HepG2 (cell line): ENCODE data around the gene ZC3H18. TPM values are rescaled to one million over a fixed set of nuclear protein-coding genes. Genes with fewer than 3 reads are reported as not detected.

ENCODE experiments used
- ATAC-seq: fragments of 200-7000 bp; cut with Tn5 transposase; 3 replicates; pipeline ENCODE4 v1.9.1; 2020; ENCODE audit warnings: mild to moderate bottlenecking, moderate library complexity
- BruUV-seq: library from RNA; stranded (reverse); fragments of 400-500 nt; replicated peaks from 2 replicates; lab custom pipeline; 2021; lab: Mats Ljungman, UMichigan
- CTCF ChIA-PET: fragments of 300-600 bp; formaldehyde crosslinking; extraction: SDS; loops from one replicate; lab custom pipeline; 2021; ENCODE audit warnings: low total read pairs, inconsistent platforms, low intra/inter-chr PET ratio; lab: Yijun Ruan, JAX
- POLR2A ChIA-PET: fragments of 350-600 bp; sonication (Branson Sonifier 250); formaldehyde crosslinking; loops from one replicate; lab custom pipeline; 2020; ENCODE audit warnings: antibody characterized with exemption, inconsistent platforms; lab: Yijun Ruan, JAX
- DNase-seq: peaks from one replicate; pipeline ENCODE4 v3.0.0-alpha.2; 2015; ENCODE audit warnings: low spot score
- FAIRE-seq: peaks from 3 replicates; lab custom pipeline; 2011; peaks lifted over from hg19 to GRCh38; lab: Jason Lieb, UNC
- H2AFZ ChIP-seq: one replicate; pipeline ENCODE4 v1.6.1; 2011; ENCODE audit warnings: low read length, inconsistent platforms
- H3K27ac ChIP-seq: fragments of 300-600 bp; 3 replicates; pipeline ENCODE4 v1.8.0; 2011; ENCODE audit warnings: mixed run types, mild to moderate bottlenecking, mixed read lengths, low read length, inconsistent platforms; ENCODE audit not compliant: insufficient read depth; ENCODE audit errors: extremely low read length
- H3K27me3 ChIP-seq, 2 experiments: fragments of 200-600 bp in 1 of 2; 2 replicates in 1 of 2; 3 replicates in 1 of 2; pipeline versions ENCODE4 v1.6.0 to v1.8.0; 2011; ENCODE audit warnings: low read length in 2 of 2, mild to moderate bottlenecking in 2 of 2, moderate library complexity in 2 of 2, inconsistent platforms in 1 of 2; ENCODE audit not compliant: insufficient read depth in 2 of 2, control insufficient read depth in 1 of 2
- H3K36me3 ChIP-seq, 2 experiments: fragments of 200-600 bp in 1 of 2; replicated peaks in 1 of 2; 2 replicates in 1 of 2; 3 replicates in 1 of 2; pipeline versions ENCODE4 v1.5.1 to v1.8.0; 2011; ENCODE audit warnings: low read length in 2 of 2, inconsistent platforms in 1 of 2; ENCODE audit not compliant: insufficient read depth in 2 of 2, control insufficient read depth in 1 of 2
- H3K4me1 ChIP-seq: 2 replicates; pipeline ENCODE4 v1.5.1; 2012; ENCODE audit warnings: low read length, inconsistent platforms; ENCODE audit not compliant: insufficient read depth
- H3K4me2 ChIP-seq: 2 replicates; pipeline ENCODE4 v1.6.0; 2011; ENCODE audit warnings: low read depth, low read length, inconsistent platforms
- H3K4me3 ChIP-seq, 3 experiments: fragments of 200-600 bp in 1 of 3; sonication (generic), shearing (Covaris generic) in 1 of 3; replicated peaks in 1 of 3; 2 replicates each; pipeline ENCODE4 v1.5.1; 2011 to 2016; ENCODE audit warnings: low read length in 3 of 3, inconsistent platforms in 2 of 3, low read depth in 2 of 3, mild to moderate bottlenecking in 2 of 3, control low read depth in 1 of 3, mixed read lengths in 1 of 3; ENCODE audit not compliant: insufficient read depth in 1 of 3
- H3K79me2 ChIP-seq: one replicate; pipeline ENCODE4 v1.6.1; 2011; ENCODE audit warnings: low read length, inconsistent platforms; ENCODE audit not compliant: insufficient read depth
- H3K9ac ChIP-seq: 2 replicates; pipeline ENCODE4 v1.6.0; 2011; ENCODE audit warnings: mild to moderate bottlenecking, low read depth, low read length, inconsistent platforms; ENCODE audit not compliant: insufficient read depth
- H3K9me3 ChIP-seq: 2 replicates; pipeline ENCODE4 v1.5.1; 2012; ENCODE audit warnings: mild to moderate bottlenecking, low read length
- H4K20me1 ChIP-seq: 2 replicates; pipeline ENCODE4 v1.6.0; 2011; ENCODE audit warnings: inconsistent platforms, mild to moderate bottlenecking, low read length, moderate library complexity; ENCODE audit not compliant: insufficient read depth
- ATF2 ChIP-seq: sonication (generic); formaldehyde crosslinking; IDR thresholded peaks from 2 replicates; pipeline ENCODE4 v1.4.0; 2020; ENCODE audit warnings: missing genetic modification reagents
- CTCF ChIP-seq: sonication (generic); formaldehyde crosslinking; IDR thresholded peaks from 2 replicates; pipeline ENCODE4 v1.5.0; 2020; ENCODE audit warnings: mild to moderate bottlenecking, missing genetic modification reagents, moderate library complexity
- FOSL2 ChIP-seq: sonication (generic); formaldehyde crosslinking; IDR thresholded peaks from 2 replicates; pipeline ENCODE4 v1.4.0; 2020; ENCODE audit warnings: missing genetic modification reagents
- GFI1 ChIP-seq: sonication (generic); formaldehyde crosslinking; IDR thresholded peaks from 2 replicates; pipeline ENCODE4 v1.5.0; 2020; ENCODE audit warnings: missing genetic modification reagents, mild to moderate bottlenecking, borderline replicate concordance
- KDM1A ChIP-seq: IDR thresholded peaks from 2 replicates; pipeline ENCODE4 v1.6.1; 2016; ENCODE audit warnings: missing compliant biosample characterization
- NBN ChIP-seq: fragments of 450-650 bp; conservative IDR thresholded peaks from 2 replicates; pipeline ENCODE4 v1.6.1; 2017
- PATZ1 ChIP-seq: sonication (generic); formaldehyde crosslinking; IDR thresholded peaks from 2 replicates; pipeline ENCODE4 v1.4.0; 2020; ENCODE audit warnings: missing genetic modification reagents
- PRMT3 ChIP-seq: sonication (generic); formaldehyde crosslinking; IDR thresholded peaks from 2 replicates; pipeline ENCODE4 v1.8.1; 2022; ENCODE audit warnings: low read depth, mild to moderate bottlenecking, moderate library complexity, missing genetic modification reagents, borderline replicate concordance
- REL ChIP-seq: sonication (generic); formaldehyde crosslinking; conservative IDR thresholded peaks from 2 replicates; pipeline ENCODE4 v1.8.0; 2022; ENCODE audit warnings: mild to moderate bottlenecking, missing genetic modification reagents, moderate library complexity
- UBTF ChIP-seq: sonication (generic); formaldehyde crosslinking; IDR thresholded peaks from 2 replicates; pipeline ENCODE4 v1.4.0; 2020; ENCODE audit warnings: mild to moderate bottlenecking, missing genetic modification reagents
- ZBTB39 ChIP-seq: sonication (generic); formaldehyde crosslinking; IDR thresholded peaks from 2 replicates; pipeline ENCODE4 v1.5.0; 2020; ENCODE audit warnings: missing genetic modification reagents
- ZNF317 ChIP-seq: sonication (generic); formaldehyde crosslinking; IDR thresholded peaks from 2 replicates; pipeline ENCODE4 v1.5.0; 2020; ENCODE audit warnings: mild to moderate bottlenecking, missing genetic modification reagents
- ZNF607 ChIP-seq: sonication (generic); formaldehyde crosslinking; IDR thresholded peaks from 2 replicates; pipeline ENCODE4 v1.5.1; 2020; ENCODE audit warnings: missing genetic modification reagents, mild to moderate bottlenecking, borderline replicate concordance
- ZNF776 ChIP-seq: sonication (generic); formaldehyde crosslinking; IDR thresholded peaks from 2 replicates; pipeline ENCODE4 v1.4.0; 2020; ENCODE audit warnings: mild to moderate bottlenecking, missing genetic modification reagents
- ZSCAN30 ChIP-seq: sonication (generic); formaldehyde crosslinking; IDR thresholded peaks from 2 replicates; pipeline ENCODE4 v1.5.0; 2020; ENCODE audit warnings: mild to moderate bottlenecking, missing genetic modification reagents
- WGBS: methylation state at CpG from one replicate; pipeline ENCODE4 v1.1.6; 2017; ENCODE audit warnings: low lambda C conversion rate; 5-methylcytosine and 5-hydroxymethylcytosine counted together
- in situ Hi-C: cut with HindIII; loops from 2 replicates; pipeline ENCODE4 v1.10.0; 2017; ENCODE audit warnings: low pct_unique_long_range_greater_than_20kb; ENCODE audit not compliant: extremely low pct_ligation_motif_present
- intact Hi-C: fragments of 100-400 bp; cut with micrococcal nuclease; formaldehyde crosslinking; loops from one replicate; pipeline ENCODE4 v1.10.0; 2022; ENCODE audit not compliant: unreplicated experiment
- polyA plus RNA-seq, 8 experiments: library from polyadenylated mRNA; depleted of rRNA in 3 of 8; stranded (reverse) in 7 of 8; unstranded in 1 of 8; fragments of >200 nt; fragmentation: Illumina TruSeq in 4 of 8; extraction: Trizol in 4 of 8; gene quantifications; 2 replicates each; pipeline versions ENCODE4 v1.2.1 to v1.2.3, GENCODE V29; 2011 to 2016; ENCODE audit warnings: low read depth in 4 of 8, missing spikeins in 1 of 8, mixed read lengths in 1 of 8; ENCODE audit not compliant: insufficient read depth in 1 of 8
- total RNA-seq, 5 experiments: library from RNA; depleted of rRNA; stranded (reverse); fragments of >200 nt; fragmentation: Illumina TruSeq; extraction: Trizol; gene quantifications; 2 replicates each; pipeline ENCODE4 v1.2.3, GENCODE V29; 2016; ENCODE audit warnings: low read depth in 1 of 5

ZC3H18 gene
- total and polyA plus RNA-seq, 2 of the 13 experiments (the other 11 are each of a cell fraction or from before 2014, with no cell fraction given): 11.2 to 27.4 TPM

DNA sequence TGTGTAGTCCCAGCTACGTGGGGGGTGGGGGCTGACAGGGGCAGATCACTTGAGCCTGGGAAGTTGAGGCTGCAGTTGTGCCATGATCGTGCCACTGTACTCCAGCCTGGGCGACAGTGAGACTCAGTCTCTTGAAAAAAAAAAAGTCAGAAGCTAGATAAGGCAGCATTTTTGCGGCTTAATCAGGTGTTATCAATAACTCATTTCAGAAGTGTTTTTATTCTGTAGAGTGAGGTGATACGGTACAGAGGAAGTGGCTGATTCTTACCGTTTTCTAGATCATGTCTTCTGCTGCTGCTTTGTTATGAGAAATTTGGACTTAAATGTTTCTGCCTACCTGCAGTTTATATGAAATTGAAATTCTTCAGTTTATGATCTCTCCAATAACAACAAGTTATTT is 18.6 kb downstream of the ZC3H18 start (continued):
- TF ChIP-seq PATZ1 (CRISPR knock-in tag) (no peak), KDM1A (CRISPR knock-in tag) (no peak), FOSL2 (no peak), ATF2 (no peak), GFI1 (CRISPR knock-in tag) (no peak), PRMT3 (CRISPR knock-in tag) (no peak)

DNA sequence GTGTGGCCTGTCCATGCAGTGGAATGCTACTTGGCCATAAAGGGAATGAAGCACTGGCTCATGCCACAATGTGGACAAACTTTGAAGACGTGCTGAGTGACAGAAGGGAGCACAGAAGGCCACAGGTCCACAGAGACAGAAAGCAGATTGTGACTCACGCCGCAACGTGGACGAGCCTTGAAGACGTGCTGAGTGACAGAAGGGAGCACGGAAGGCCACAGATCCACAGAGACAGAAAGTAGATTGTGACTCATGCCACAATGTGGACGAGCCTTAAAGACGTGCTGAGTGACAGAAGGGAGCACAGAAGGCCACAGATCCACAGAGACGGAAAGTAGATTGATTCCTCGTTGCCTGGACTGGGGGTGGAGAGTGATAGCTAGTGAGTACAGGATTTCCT is 19.2 kb downstream of the ZC3H18 start:
- ChIA-PET CTCF (no interaction called here), POLR2A (no interaction called here)
- Histone ChIP-seq H3K27me3 (no peaks in the 10 kb centered on the region), H3K79me2 (peaks cover 20% of the 10 kb centered on the region), H3K4me3 (no peak overlapping the region), H2AFZ (no peak overlapping the region), H3K27ac (no peak overlapping the region), H3K9me3 (no peaks in the 10 kb centered on the region), H4K20me1 (no peaks in the 10 kb centered on the region; the same call in 1 of the 2 replicates), H3K4me2 (no peak overlapping the region), H3K36me3 (peaks cover 47 to 76% of the 10 kb centered on the region in 2 experiments), H3K4me1 (no peaks in the 10 kb centered on the region), H3K9ac (no peak overlapping the region)
- in situ Hi-C loops (no loop called here), intact Hi-C loops (no loop called here)
- WGBS: 93% methylated on average over 11 of the region's 11 CpGs
- no peak for DNase-seq
- ATAC-seq: no peak
- FAIRE-seq: no peak
- TF ChIP-seq CTCF (CRISPR knock-in tag) (no peak), ZNF317 (no peak), NBN (no peak), REL (CRISPR knock-in tag) (no peak), UBTF (CRISPR knock-in tag) (no peak), ZSCAN30 (no peak), ZNF607 (CRISPR knock-in tag) (no peak), ZNF776 (CRISPR knock-in tag) (no peak), ZBTB39 (CRISPR knock-in tag) (no peak)
- TSS peak; percentile 25 for BruUV-seq
